Activated CD4-positive, alpha-beta T cell treated with anti-CD3 and anti-CD28 coated beads for 1 hour (primary cell): ENCODE data around the gene ERICH6.
"Not testable (repeated sequence)": the region's sequence is repeated elsewhere in the genome, so short reads cannot be mapped to it uniquely, and the experiment has no call there.

Source experiments
- DNase-seq: peaks from one replicate; pipeline ENCODE4 v3.0.0-alpha.2; 2020

The ERICH6 gene

GRCh38 chr3:150681057-150681456, 22.7 kb downstream of the ERICH6 start:
- DNase-seq = no peak

- DNase-seq = no peak
These were observed 23.2 kb downstream of the ERICH6 start for GRCh38 chr3:150680562-150680961.

GRCh38 chr3:150675587-150675986, 28.1 kb downstream of the ERICH6 start:
- DNase-seq = no peak

GRCh38 chr3:150673966-150674365, 29.8 kb downstream of the ERICH6 start:
- no peak for DNase-seq

- no peak for DNase-seq
These were observed 37.6 kb downstream of the ERICH6 start for GRCh38 chr3:150666167-150666566.

- no peak for DNase-seq
These were observed 40.3 kb downstream of the ERICH6 start for GRCh38 chr3:150663461-150663860.

GRCh38 chr3:150662410-150663200, 41.1 kb downstream of the ERICH6 start:
- DNase-seq = no peak

GRCh38 chr3:150656316-150656715, 47.4 kb downstream of the ERICH6 start:
- DNase-seq = no peak

GRCh38 chr3:150653110-150653561, 50.6 kb downstream of the ERICH6 start:
- no peak for DNase-seq

- no peak for DNase-seq
These were observed 63.5 kb downstream of the ERICH6 start for GRCh38 chr3:150640256-150640655.

GRCh38 chr3:150639262-150639661, 64.5 kb downstream of the ERICH6 start:
- DNase-seq = no peak

- DNase-seq = no peak
These were observed 67.5 kb downstream of the ERICH6 start for GRCh38 chr3:150636258-150636657.

- no peak for DNase-seq
These were observed 68.2 kb downstream of the ERICH6 start for GRCh38 chr3:150635526-150635925.

- no peak for DNase-seq
These were observed 68.6 kb downstream of the ERICH6 start for GRCh38 chr3:150635076-150635475.

GRCh38 chr3:150631515-150632221, 72.1 kb downstream of the ERICH6 start:
- no peak for DNase-seq

- no peak for DNase-seq
These were observed 76.2 kb downstream of the ERICH6 start for GRCh38 chr3:150627557-150627956.

GRCh38 chr3:150626148-150626930, 77.4 kb downstream of the ERICH6 start:
- no peak for DNase-seq

GRCh38 chr3:150623945-150624344, 79.8 kb downstream of the ERICH6 start:
- no peak for DNase-seq

GRCh38 chr3:150622955-150623354, 80.8 kb downstream of the ERICH6 start:
- DNase-seq = not testable (repeated sequence)

GRCh38 chr3:150620002-150620689, 83.6 kb downstream of the ERICH6 start:
- DNase-seq = no peak

GRCh38 chr3:150613709-150614480, 89.8 kb downstream of the ERICH6 start:
- no peak for DNase-seq

GRCh38 chr3:150613034-150613433, 90.7 kb downstream of the ERICH6 start:
- no peak for DNase-seq
